K562 (cell line): ENCODE data around the gene AGAP1. TPM values are rescaled to one million over a fixed set of nuclear protein-coding genes. Genes with fewer than 3 reads are reported as not detected.

ENCODE experiments used
- ATAC-seq: fragments of 200-7000 bp; cut with Tn5 transposase; 3 replicates; pipeline ENCODE4 v1.9.1; 2020; ENCODE audit warnings: moderate library complexity
- BruUV-seq: library from RNA; stranded (reverse); fragments of 400-500 nt; replicated peaks from 2 replicates; lab custom pipeline; 2021; lab: Mats Ljungman, UMichigan
- CTCF ChIA-PET: fragments of 300-600 bp; formaldehyde crosslinking; extraction: SDS; loops from one replicate; lab custom pipeline; 2021; ENCODE audit warnings: low intra/inter-chr PET ratio; lab: Yijun Ruan, JAX
- POLR2A ChIA-PET: fragments of 300-600, 350-650 bp; sonication (Branson Sonifier 250); formaldehyde crosslinking; extraction: SDS; loops from one replicate; lab custom pipeline; 2021; ENCODE audit warnings: antibody characterized with exemption, inconsistent platforms; lab: Yijun Ruan, JAX
- DNase-seq, 4 experiments: peaks; one replicate each; pipeline versions ENCODE4 v3.0.0 to v3.0.0-alpha.2; 2011 to 2018; ENCODE audit warnings: low spot score in 3 of 4, mixed read lengths in 3 of 4; ENCODE audit errors: extremely low read depth in 1 of 4
- FAIRE-seq: peaks from 2 replicates; lab custom pipeline; 2011; peaks lifted over from hg19 to GRCh38; lab: Jason Lieb, UNC
- H2AFZ ChIP-seq: 2 replicates; pipeline ENCODE4 v1.6.0; 2011; ENCODE audit warnings: low read depth, low read length, control low read depth, inconsistent platforms
- H3K27ac ChIP-seq: fragments of 200-600 bp; 3 replicates; pipeline ENCODE4 v1.8.0; 2011; ENCODE audit warnings: low read depth, mild to moderate bottlenecking, control low read depth, inconsistent platforms, low read length, moderate library complexity, mixed read lengths; ENCODE audit errors: extremely low read depth
- H3K27me3 ChIP-seq, 2 experiments: fragments of 300-600 bp in 1 of 2; 2 replicates in 1 of 2; 3 replicates in 1 of 2; pipeline versions ENCODE4 v1.6.0 to v1.8.0; 2011; ENCODE audit warnings: inconsistent platforms in 2 of 2, low read length in 2 of 2, mild to moderate bottlenecking in 1 of 2, mixed read lengths in 1 of 2, moderate library complexity in 1 of 2; ENCODE audit not compliant: control insufficient read depth in 2 of 2, insufficient read depth in 2 of 2
- H3K36me3 ChIP-seq: fragments of 300-600 bp; 3 replicates; pipeline ENCODE4 v1.8.0; 2011; ENCODE audit warnings: mild to moderate bottlenecking, low read length, inconsistent platforms; ENCODE audit not compliant: control insufficient read depth, insufficient read depth
- H3K4me1 ChIP-seq, 2 experiments: fragments of 200-600 bp in 1 of 2; replicated peaks in 1 of 2; 2 replicates in 1 of 2; 3 replicates in 1 of 2; pipeline versions ENCODE4 v1.5.1 to v1.8.0; 2011; ENCODE audit warnings: inconsistent platforms in 2 of 2, low read length in 2 of 2, mild to moderate bottlenecking in 1 of 2, mixed read lengths in 1 of 2, moderate library complexity in 1 of 2; ENCODE audit not compliant: control insufficient read depth in 2 of 2, insufficient read depth in 2 of 2
- H3K4me2 ChIP-seq: 2 replicates; pipeline ENCODE4 v1.6.1; 2011; ENCODE audit warnings: low read length, control low read depth, inconsistent platforms, mixed read lengths; ENCODE audit not compliant: insufficient read depth
- H3K4me3 ChIP-seq: fragments of 200-600 bp; sonication (generic), shearing (Covaris generic); 2 replicates; pipeline ENCODE4 v1.5.1; 2016; ENCODE audit warnings: control low read depth, inconsistent platforms
- H3K79me2 ChIP-seq: fragments of 200-600 bp; 3 replicates; pipeline ENCODE4 v1.8.0; 2011; ENCODE audit warnings: low read length, inconsistent platforms; ENCODE audit not compliant: control insufficient read depth, insufficient read depth
- H3K9ac ChIP-seq, 2 experiments: 2 replicates each; pipeline versions ENCODE4 v1.6.0 to v1.6.1; 2011; ENCODE audit warnings: low read depth in 2 of 2, low read length in 2 of 2, control low read depth in 1 of 2, inconsistent platforms in 1 of 2, mild to moderate bottlenecking in 1 of 2, mixed read lengths in 1 of 2; ENCODE audit not compliant: insufficient read depth in 1 of 2
- H3K9me1 ChIP-seq: one replicate; pipeline ENCODE4 v1.6.0; 2011; ENCODE audit warnings: inconsistent platforms, mild to moderate bottlenecking, low read length, moderate library complexity; ENCODE audit not compliant: control insufficient read depth, insufficient read depth
- H3K9me3 ChIP-seq: replicated peaks from 2 replicates; pipeline ENCODE4 v1.5.1; 2011; ENCODE audit warnings: low read depth, low read length, inconsistent platforms; ENCODE audit not compliant: control insufficient read depth, insufficient read depth
- H4K20me1 ChIP-seq: replicated peaks from 2 replicates; pipeline ENCODE4 v1.6.1; 2011; ENCODE audit warnings: low read length, inconsistent platforms, mixed read lengths; ENCODE audit not compliant: control insufficient read depth, insufficient read depth
- CEBPB ChIP-seq: fragments of 450-650 bp; IDR thresholded peaks from 2 replicates; pipeline ENCODE4 v1.6.1; 2016; ENCODE audit warnings: missing genetic modification characterization, missing compliant biosample characterization
- CEBPG ChIP-seq, 3 experiments: fragments of 200-800 bp in 1 of 3; sonication (Bioruptor generic) in 1 of 3; sonication (generic) in 1 of 3; formaldehyde crosslinking in 1 of 3; IDR thresholded peaks in 2 of 3; conservative IDR thresholded peaks in 1 of 3; 2 replicates each; pipeline versions ENCODE4 v1.6.1 to v1.8.0; 2016 to 2022; ENCODE audit warnings: missing compliant biosample characterization in 2 of 3, missing genetic modification characterization in 2 of 3, mild to moderate bottlenecking in 1 of 3, missing genetic modification reagents in 1 of 3
- EP300 ChIP-seq: IDR thresholded peaks from 2 replicates; pipeline ENCODE4 v1.6.1; 2012; ENCODE audit warnings: low read length, improper control_type of control experiment
- GABPB1 ChIP-seq: sonication (generic); formaldehyde crosslinking; IDR thresholded peaks from 2 replicates; pipeline ENCODE4 v1.8.0; 2022; ENCODE audit warnings: mild to moderate bottlenecking, missing genetic modification reagents
- JUND ChIP-seq, 2 experiments: IDR thresholded peaks; 2 replicates in 1 of 2; 3 replicates in 1 of 2; pipeline ENCODE4 v1.6.1; 2011; ENCODE audit warnings: borderline replicate concordance in 2 of 2, low read depth in 2 of 2, low read length in 2 of 2, improper control_type of control experiment in 1 of 2, missing biosample characterization in 1 of 2, missing genetic modification characterization in 1 of 2, missing genetic modification reagents in 1 of 2
- RBM34 ChIP-seq: fragments of 200-400 bp; formaldehyde crosslinking; IDR thresholded peaks from 2 replicates; pipeline ENCODE4 v1.6.1; 2018; ENCODE audit warnings: low read length, borderline replicate concordance; ENCODE audit not compliant: insufficient read depth
- ZNF121 ChIP-seq: sonication (generic); formaldehyde crosslinking; conservative IDR thresholded peaks from 2 replicates; pipeline ENCODE4 v1.8.0; 2022; ENCODE audit warnings: missing genetic modification reagents
- WGBS: fragments of 100-300 bp; shearing (Covaris generic); methylation state at CpG from one replicate; pipeline ENCODE4 v1.1.6; 2016; ENCODE audit warnings: low coverage, mixed read lengths; ENCODE audit not compliant: insufficient coverage; ENCODE audit errors: missing lambda C conversion rate; 5-methylcytosine and 5-hydroxymethylcytosine counted together
- in situ Hi-C: fragments of 300-500 bp; cut with MboI; formaldehyde crosslinking; loops from 4 replicates; pipeline ENCODE4 v1.15.0; 2018; ENCODE audit warnings: inconsistent platforms, mixed read lengths
- intact Hi-C: fragments of 100-400 bp; cut with micrococcal nuclease; formaldehyde crosslinking; loops from 2 replicates; pipeline ENCODE4 v1.14.2; 2022
- polyA plus RNA-seq, 8 experiments: library from polyadenylated mRNA; depleted of rRNA in 4 of 8; stranded (reverse) in 5 of 8; unstranded in 3 of 8; fragments of >200 nt; fragmentation: Nextera tagmentation in 2 of 8; fragmentation: Illumina TruSeq in 1 of 8; extraction: Ambion mirVana in 2 of 8; extraction: Trizol in 1 of 8; gene quantifications; 2 replicates each; pipeline versions ENCODE4 v1.2.1 to v1.2.3, GENCODE V29; 2011 to 2014; ENCODE audit warnings: inconsistent platforms in 1 of 8, missing spikeins in 1 of 8
- total RNA-seq, 7 experiments: library from RNA; depleted of rRNA in 6 of 7; stranded (reverse); fragments of >200 nt in 6 of 7; fragmentation: Illumina TruSeq in 2 of 7; extraction: Trizol in 2 of 7; gene quantifications; 2 replicates each; pipeline versions ENCODE4 v1.2.1 to v1.2.3, GENCODE V29; 2011 to 2021; ENCODE audit warnings: low replicate concordance in 1 of 7
- TF ChIP-seq, protein P1 (sequence below), 2 experiments: fragments of 450-650 bp in 1 of 2; sonication (generic) in 1 of 2; formaldehyde crosslinking in 1 of 2; IDR thresholded peaks in 1 of 2; conservative IDR thresholded peaks in 1 of 2; 2 replicates each; pipeline versions ENCODE4 v1.6.1 to v1.8.1; 2016 to 2023; ENCODE audit warnings: mild to moderate bottlenecking in 2 of 2, moderate library complexity in 2 of 2, inconsistent platforms in 1 of 2, missing genetic modification reagents in 1 of 2

AGAP1 gene
- total and polyA plus RNA-seq, 9 of the 15 experiments (the other 6 are each of a cell fraction or from before 2014, with no cell fraction given) = 1.3 to 24.0 (median 10.6) TPM

DNA sequence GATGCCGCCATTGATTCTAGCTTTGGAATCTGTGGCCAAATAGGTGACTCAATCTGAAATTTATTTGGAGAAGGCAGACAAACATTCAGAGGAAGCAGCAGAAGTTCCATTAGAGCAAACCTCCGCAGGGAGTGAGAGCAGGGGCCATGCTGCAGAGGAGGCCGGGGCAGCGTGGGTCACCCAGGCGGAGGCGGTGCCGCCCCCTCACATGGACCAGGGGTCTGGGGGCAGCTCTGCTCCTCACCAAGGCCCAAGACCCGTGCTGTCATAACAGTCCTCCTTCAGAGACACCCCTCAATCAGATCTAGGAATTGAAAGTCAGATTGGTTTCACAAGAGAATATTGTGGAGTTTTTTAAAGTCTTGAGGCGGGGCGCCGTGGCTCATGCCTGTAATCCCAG, 582.0 kb downstream of the AGAP1 start (continued):
- no peak for TF ChIP-seq EP300

DNA sequence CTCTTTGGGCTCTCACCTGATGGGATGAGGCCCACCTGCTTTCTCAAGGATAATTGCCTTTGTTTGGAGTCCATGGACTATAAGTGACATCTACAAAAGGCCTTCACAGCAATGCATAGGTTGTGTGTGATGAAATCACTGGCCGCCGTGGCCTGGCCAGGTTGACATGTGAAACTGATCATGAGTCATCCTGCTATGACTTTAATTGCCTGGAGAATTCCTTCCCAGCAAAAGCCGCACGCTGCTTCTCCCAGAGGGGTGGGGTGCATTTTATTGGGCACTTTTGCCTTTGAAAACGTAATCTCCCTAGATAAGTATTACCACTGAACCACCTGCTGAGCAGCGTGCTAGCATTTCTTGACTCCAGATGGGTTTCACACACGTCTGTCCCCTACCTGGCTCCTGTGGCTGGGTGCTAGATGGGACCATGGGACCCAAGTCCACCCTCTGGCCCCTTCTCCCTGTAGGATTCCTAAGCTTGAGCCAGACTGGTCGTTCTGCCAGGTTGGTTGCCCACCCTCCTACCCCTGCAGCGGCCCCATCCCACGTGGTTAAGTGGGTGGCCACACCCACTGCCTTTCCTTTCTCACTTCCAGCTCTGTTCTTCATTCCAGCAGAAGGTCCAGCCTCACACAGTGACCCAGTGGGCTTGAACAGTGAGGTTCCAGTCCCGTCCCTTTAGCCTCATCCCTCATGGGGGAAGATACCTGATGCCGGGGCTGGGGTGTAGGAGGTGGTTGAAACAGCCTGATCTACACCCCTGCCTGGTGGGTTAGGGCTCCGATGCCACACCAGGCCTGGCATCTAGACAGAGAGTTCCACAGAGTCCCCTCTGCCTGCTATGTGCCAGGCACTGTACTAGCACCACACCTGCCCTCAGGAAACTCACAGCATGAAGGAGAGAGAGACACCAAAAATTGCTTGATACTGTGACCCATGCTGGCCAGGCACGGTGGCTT, 584.7 kb downstream of the AGAP1 start:
- Histone ChIP-seq H3K27me3 (no peaks in the 10 kb centered on the region), H4K20me1 (no peaks in the 10 kb centered on the region), H3K9me3 (no peaks in the 10 kb centered on the region), H3K4me2 (no peak overlapping the region), H3K9ac (no peak overlapping the region), H3K27ac (no peak overlapping the region), H3K4me1 (peaks cover 8 to 9% of the 10 kb centered on the region in 2 experiments; a peak in 4 of 5 replicates), H3K79me2 (no peaks in the 10 kb centered on the region), H3K36me3 (no peaks in the 10 kb centered on the region), H3K9me1 (peaks cover 3% of the 10 kb centered on the region), H2AFZ (no peak overlapping the region), H3K4me3 (no peak overlapping the region)
- no peak; the same call in 2 of the 3 replicates for ATAC-seq
- intact Hi-C loops (no loop called here), in situ Hi-C loops (no loop called here)
- CTCF ChIA-PET = no interaction called here
- DNase-seq = no peak
- POLR2A ChIA-PET = no interaction called here
- no TSS peak for BruUV-seq
- WGBS = 60% methylated on average over 13 of the region's 14 CpGs
- TF ChIP-seq ZNF121 (CRISPR knock-in tag) (no peak), JUND (IDR thresholded peaks at IDR 0.05; ENCODE audit: borderline replicate concordance, low read depth, low read length) (peak; percentile 57; the same call in 1 of the 2 replicates), JUND (tag; IDR thresholded peaks at IDR 0.05; ENCODE audit: borderline replicate concordance, low read depth, low read length) (0 out of 3 replicates have a peak, but pooled peaks have one; percentile 10), CEBPB (tag) (peak; percentile 47), RBM34 (no peak), GABPB1 (CRISPR knock-in tag) (no peak), CEBPG (CRISPR knock-in tag; IDR thresholded peaks at IDR 0.05) (0 out of 2 replicates have a peak, but pooled peaks have one; percentile 19), CEBPG (tag; conservative IDR thresholded peaks at IDR 0.05 in 1 of 2, IDR thresholded peaks at IDR 0.05 in 1 of 2) (0 out of 4 replicates have a peak, but pooled peaks of 1 of the 2 experiments have one; percentile 16)
- TF ChIP-seq, protein P1, sequence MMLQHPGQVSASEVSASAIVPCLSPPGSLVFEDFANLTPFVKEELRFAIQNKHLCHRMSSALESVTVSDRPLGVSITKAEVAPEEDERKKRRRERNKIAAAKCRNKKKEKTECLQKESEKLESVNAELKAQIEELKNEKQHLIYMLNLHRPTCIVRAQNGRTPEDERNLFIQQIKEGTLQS (IDR thresholded peaks at IDR 0.05) = peak; percentile 75
- TF ChIP-seq, protein P1 (CRISPR knock-in tag; conservative IDR thresholded peaks at IDR 0.05) = no peak
- FAIRE-seq = no peak
